ENCODE data around the gene CYTH4. TPM values are rescaled to one million over a fixed set of nuclear protein-coding genes. Genes with fewer than 3 reads are reported as not detected.

Gene CYTH4
- total RNA-seq, 5 donors from 2014 or later (not counting 1 experiment from before 2014, with no cell fraction given), result 146 to 181 (median 151) TPM

GRCh38 chr22:37358386-37358785, 76.1 kb downstream of the CYTH4 start:
- no peaks in the 10 kb centered on the region for H3K4me1 ChIP-seq (ENCODE audit: control insufficient read depth in 1 of 2, extremely low read depth in 1 of 2, insufficient read depth in 2 of 2, low read length in 2 of 2)
- no peaks in the 10 kb centered on the region for H3K9me3 ChIP-seq
- H3K36me3 Mint-ChIP-seq, result no peaks in the 10 kb centered on the region
- H3K9me3 Mint-ChIP-seq, result no peaks in the 10 kb centered on the region
- peaks cover 0 to 4% of the 10 kb centered on the region in 2 donors for H3K27me3 Mint-ChIP-seq
- no peak overlapping the region for H3K4me3 Mint-ChIP-seq
- peaks cover 0 to 23% of the 10 kb centered on the region in 2 experiments for H3K27me3 ChIP-seq (replicated peaks in 1 of 2; ENCODE audit: control insufficient read depth in 2 of 2, extremely low read depth in 1 of 2, insufficient read depth in 2 of 2, low read length in 1 of 2)
- POLR2A ChIA-PET, result no interaction called here
- DNase-seq (no peak), ATAC-seq (replicated peaks in 1 of 4) (no peak)
- WGBS (ENCODE audit: insufficient coverage), result 88% methylated on average over 11 of the region's 11 CpGs
- H3K36me3 ChIP-seq (ENCODE audit: control insufficient read depth in 2 of 2, extremely low read depth in 1 of 2, insufficient read depth in 1 of 2, low read length in 1 of 2), result no peaks in the 10 kb centered on the region
- H3K4me3 ChIP-seq (ENCODE audit: control insufficient read depth in 1 of 2, extremely low read depth in 1 of 2, low read length in 1 of 2), result no peak overlapping the region
- no peak overlapping the region for H3K27ac Mint-ChIP-seq
- CTCF ChIA-PET, result no interaction called here
- peaks cover 2 to 5% (median 2%) of the 10 kb centered on the region in 3 donors for H3K4me1 Mint-ChIP-seq
- no peak overlapping the region for H3K27ac ChIP-seq (ENCODE audit: low read length)

GRCh38 chr22:37358917-37359316, 76.6 kb downstream of the CYTH4 start:
- ChIA-PET POLR2A (no interaction called here), CTCF (no interaction called here)
- H3K4me1 ChIP-seq (ENCODE audit: control insufficient read depth in 1 of 2, extremely low read depth in 1 of 2, insufficient read depth in 2 of 2, low read length in 2 of 2), result no peaks in the 10 kb centered on the region
- Mint-ChIP-seq H3K36me3 (no peaks in the 10 kb centered on the region), H3K4me3 (no peak overlapping the region), H3K4me1 (peaks cover 2 to 5% (median 2%) of the 10 kb centered on the region in 3 donors), H3K27me3 (peaks cover 0 to 5% of the 10 kb centered on the region in 2 donors), H3K27ac (no peak overlapping the region), H3K9me3 (no peaks in the 10 kb centered on the region)
- H3K27ac ChIP-seq (ENCODE audit: low read length), result no peak overlapping the region
- 63% methylated on average over 5 of the region's 8 CpGs for WGBS (ENCODE audit: insufficient coverage)
- no peak overlapping the region for H3K4me3 ChIP-seq (ENCODE audit: control insufficient read depth in 1 of 2, extremely low read depth in 1 of 2, low read length in 1 of 2)
- peaks cover 0 to 25% of the 10 kb centered on the region in 2 experiments for H3K27me3 ChIP-seq (replicated peaks in 1 of 2; ENCODE audit: control insufficient read depth in 2 of 2, extremely low read depth in 1 of 2, insufficient read depth in 2 of 2, low read length in 1 of 2)
- H3K36me3 ChIP-seq (ENCODE audit: control insufficient read depth in 2 of 2, extremely low read depth in 1 of 2, insufficient read depth in 1 of 2, low read length in 1 of 2), result no peaks in the 10 kb centered on the region
- DNase-seq (no peak), ATAC-seq (replicated peaks in 1 of 4) (no peak)
- no peaks in the 10 kb centered on the region for H3K9me3 ChIP-seq

- Mint-ChIP-seq H3K27ac (no peak overlapping the region), H3K36me3 (no peaks in the 10 kb centered on the region), H3K4me1 (peaks cover 2 to 6% (median 5%) of the 10 kb centered on the region in 3 donors), H3K4me3 (no peak overlapping the region), H3K27me3 (peaks cover 0 to 5% of the 10 kb centered on the region in 2 donors), H3K9me3 (no peaks in the 10 kb centered on the region)
- no peak for ATAC-seq (replicated peaks in 1 of 4)
- DNase-seq, result no peak
- H3K36me3 ChIP-seq (ENCODE audit: control insufficient read depth in 2 of 2, extremely low read depth in 1 of 2, insufficient read depth in 1 of 2, low read length in 1 of 2), result no peaks in the 10 kb centered on the region
- H3K4me1 ChIP-seq (ENCODE audit: control insufficient read depth in 1 of 2, extremely low read depth in 1 of 2, insufficient read depth in 2 of 2, low read length in 2 of 2), result no peaks in the 10 kb centered on the region
- POLR2A ChIA-PET, result no interaction called here
- no peak overlapping the region for H3K4me3 ChIP-seq (ENCODE audit: control insufficient read depth in 1 of 2, extremely low read depth in 1 of 2, low read length in 1 of 2)
- 81% methylated on average over 2 of the region's 3 CpGs for WGBS (ENCODE audit: insufficient coverage)
- H3K27ac ChIP-seq (ENCODE audit: low read length), result no peak overlapping the region
- peaks cover 0 to 10% of the 10 kb centered on the region in 2 experiments for H3K27me3 ChIP-seq (replicated peaks in 1 of 2; ENCODE audit: control insufficient read depth in 2 of 2, extremely low read depth in 1 of 2, insufficient read depth in 2 of 2, low read length in 1 of 2)
- H3K9me3 ChIP-seq, result no peaks in the 10 kb centered on the region
- CTCF ChIA-PET, result no interaction called here
These were observed 80.3 kb downstream of the CYTH4 start for GRCh38 chr22:37362621-37363020.

GRCh38 chr22:37363261-37363992, 81.1 kb downstream of the CYTH4 start:
- WGBS (ENCODE audit: insufficient coverage), result 92% methylated on average over 7 of the region's 15 CpGs
- Mint-ChIP-seq H3K9me3 (no peaks in the 10 kb centered on the region), H3K4me1 (peaks cover 2 to 6% (median 5%) of the 10 kb centered on the region in 3 donors), H3K36me3 (no peaks in the 10 kb centered on the region), H3K27me3 (peaks cover 0 to 5% of the 10 kb centered on the region in 2 donors), H3K4me3 (no peak overlapping the region), H3K27ac (no peak overlapping the region)
- Histone ChIP-seq H3K27ac (ENCODE audit: low read length) (no peak overlapping the region), H3K36me3 (ENCODE audit: control insufficient read depth in 2 of 2, extremely low read depth in 1 of 2, insufficient read depth in 1 of 2, low read length in 1 of 2) (no peaks in the 10 kb centered on the region), H3K4me1 (ENCODE audit: control insufficient read depth in 1 of 2, extremely low read depth in 1 of 2, insufficient read depth in 2 of 2, low read length in 2 of 2) (no peaks in the 10 kb centered on the region), H3K4me3 (ENCODE audit: control insufficient read depth in 1 of 2, extremely low read depth in 1 of 2, low read length in 1 of 2) (no peak overlapping the region), H3K9me3 (no peaks in the 10 kb centered on the region), H3K27me3 (replicated peaks in 1 of 2; ENCODE audit: control insufficient read depth in 2 of 2, extremely low read depth in 1 of 2, insufficient read depth in 2 of 2, low read length in 1 of 2) (peaks cover 0 to 10% of the 10 kb centered on the region in 2 experiments)
- ChIA-PET POLR2A (no interaction called here), CTCF (no interaction called here)
- ATAC-seq (replicated peaks in 1 of 4) (no peak), DNase-seq (no peak)

Other genes with a start within 250 kb of the CYTH4 start
- 10 to 100 TPM; 24.0 to 36.2 (median 35.1) TPM for gene KCTD17, start 230.8 kb upstream of the CYTH4 start, total RNA-seq
- 1 to 10 TPM in 3 of 5 donors, under 1 TPM in 2; 0.40 to 1.3 (median 1.1) TPM for gene TMPRSS6, start 172.8 kb upstream of the CYTH4 start, total RNA-seq
- gene IL2RB, start 132.6 kb upstream of the CYTH4 start, total RNA-seq, result 100 to 1,000 TPM in 2 of 5 donors, 10 to 100 TPM in 3; 53.6 to 118 (median 98.1) TPM
- gene C1QTNF6, start 94.3 kb upstream of the CYTH4 start, total RNA-seq, result 10 to 100 TPM in 4 of 5 donors, 1 to 10 TPM in 1; 9.0 to 26.4 (median 22.0) TPM
- gene SSTR3, start 70.0 kb upstream of the CYTH4 start, total RNA-seq, result 1 to 10 TPM; 4.6 to 8.7 (median 5.3) TPM
- gene RAC2, start 38.2 kb upstream of the CYTH4 start, total RNA-seq, result 100 to 1,000 TPM; 353 to 413 (median 385) TPM
- gene ELFN2, start 145.0 kb downstream of the CYTH4 start, total RNA-seq, result under 1 TPM; 0.09 to 0.88 (median 0.70) TPM
- 100 to 1,000 TPM; 153 to 296 (median 268) TPM for gene MFNG, start 203.9 kb downstream of the CYTH4 start, total RNA-seq
- gene CARD10, start 236.9 kb downstream of the CYTH4 start, total RNA-seq, result under 1 TPM in 4 of 5 donors, not detected in 1; 0.44 to 0.79 (median 0.52) TPM

Data from T-cell (primary cell).